Thymus (tissue), 11 donors: ENCODE data around the gene PPP1R2. TPM values are rescaled to one million over a fixed set of nuclear protein-coding genes. Genes with fewer than 3 reads are reported as not detected.
A peak's percentile ranks its signal among the peaks of the same experiment; 100 is the strongest.

ENCODE experiments used
- DNase-seq, 9 donors: peaks; one replicate each; pipeline ENCODE4 v3.0.0-alpha.2; 2013; ENCODE audit warnings: low spot score in 9 of 9, low read depth in 6 of 9, missing footprints in 1 of 9
- H3K27ac ChIP-seq, 2 donors: one replicate each; pipeline ENCODE4 v1.5.1; 2013; ENCODE audit warnings: control low read depth in 1 of 2, low read depth in 1 of 2, low read length in 1 of 2, mild to moderate bottlenecking in 1 of 2, moderate library complexity in 1 of 2
- H3K27me3 ChIP-seq, 2 donors: one replicate each; pipeline ENCODE4 v1.5.1; 2013; ENCODE audit warnings: low read length in 1 of 2; ENCODE audit not compliant: control insufficient read depth in 2 of 2, insufficient read depth in 1 of 2
- H3K36me3 ChIP-seq, 2 donors: one replicate each; pipeline ENCODE4 v1.5.1; 2013; ENCODE audit warnings: low read length in 1 of 2, mild to moderate bottlenecking in 1 of 2, moderate library complexity in 1 of 2; ENCODE audit not compliant: control insufficient read depth in 2 of 2, insufficient read depth in 2 of 2
- H3K4me1 ChIP-seq, 2 donors: one replicate each; pipeline ENCODE4 v1.5.1; 2013; ENCODE audit warnings: low read length in 2 of 2; ENCODE audit not compliant: control insufficient read depth in 2 of 2, insufficient read depth in 2 of 2
- H3K4me3 ChIP-seq, 2 donors: one replicate each; pipeline ENCODE4 v1.5.1; 2013; ENCODE audit warnings: low read length in 2 of 2, control low read depth in 1 of 2, mild to moderate bottlenecking in 1 of 2
- H3K9me3 ChIP-seq, 2 donors: one replicate each; pipeline ENCODE4 v1.5.1; 2013; ENCODE audit warnings: low read length in 1 of 2, mild to moderate bottlenecking in 1 of 2; ENCODE audit not compliant: control insufficient read depth in 2 of 2, insufficient read depth in 1 of 2
- WGBS: extraction: QIAGEN DNeasy Blood & Tissue Kit; methylation state at CpG from one replicate; pipeline ENCODE4 v1.1.7; 2013; 5-methylcytosine and 5-hydroxymethylcytosine counted together
- polyA plus RNA-seq: library from polyadenylated mRNA; stranded (reverse); fragments of 200-250 nt; gene quantifications from one replicate; pipeline ENCODE4 v1.2.3, GENCODE V29; 2013
- total RNA-seq: library from RNA; stranded (reverse); fragments of 120-200 nt; gene quantifications from one replicate; pipeline ENCODE4 v1.2.4, GENCODE V29; 2013
- donor health status: healthy.

PPP1R2 gene
- total and polyA plus RNA-seq, 2 donors, result 58.7 to 76.1 TPM

GRCh38 chr3:195539479-195539878 is 3.6 kb downstream of the PPP1R2 start:
- Histone ChIP-seq H3K9me3 (no peaks in the 10 kb centered on the region), H3K36me3 (peaks cover 0 to 9% of the 10 kb centered on the region in 2 donors), H3K27ac (no peak overlapping the region), H3K27me3 (no peaks in the 10 kb centered on the region), H3K4me1 (peaks cover 12 to 28% of the 10 kb centered on the region in 2 donors), H3K4me3 (no peak overlapping the region)
- no peak for DNase-seq
- WGBS, result 97% methylated on average over 5 of the region's 5 CpGs

GRCh38 chr3:195537995-195538394 is 5.1 kb downstream of the PPP1R2 start:
- peaks cover 0 to 9% of the 10 kb centered on the region in 2 donors for H3K36me3 ChIP-seq
- no peak overlapping the region for H3K27ac ChIP-seq
- WGBS, result 69% methylated on average over 2 of the region's 2 CpGs
- peaks cover 9 to 17% of the 10 kb centered on the region in 2 donors for H3K4me1 ChIP-seq
- no peaks in the 10 kb centered on the region for H3K27me3 ChIP-seq
- H3K4me3 ChIP-seq, result no peak overlapping the region
- peak in 1 of 9 donors; percentile 50 for DNase-seq
- no peaks in the 10 kb centered on the region for H3K9me3 ChIP-seq

- Histone ChIP-seq H3K36me3 (peaks cover 0 to 9% of the 10 kb centered on the region in 2 donors), H3K27me3 (no peaks in the 10 kb centered on the region), H3K9me3 (no peaks in the 10 kb centered on the region), H3K27ac (no peak overlapping the region), H3K4me3 (no peak overlapping the region), H3K4me1 (peaks cover 6 to 8% of the 10 kb centered on the region in 2 donors)
- no peak for DNase-seq
- WGBS, result 93% methylated on average over 5 of the region's 5 CpGs
These were observed 7.8 kb downstream of the PPP1R2 start for GRCh38 chr3:195535293-195535692.

DNA sequence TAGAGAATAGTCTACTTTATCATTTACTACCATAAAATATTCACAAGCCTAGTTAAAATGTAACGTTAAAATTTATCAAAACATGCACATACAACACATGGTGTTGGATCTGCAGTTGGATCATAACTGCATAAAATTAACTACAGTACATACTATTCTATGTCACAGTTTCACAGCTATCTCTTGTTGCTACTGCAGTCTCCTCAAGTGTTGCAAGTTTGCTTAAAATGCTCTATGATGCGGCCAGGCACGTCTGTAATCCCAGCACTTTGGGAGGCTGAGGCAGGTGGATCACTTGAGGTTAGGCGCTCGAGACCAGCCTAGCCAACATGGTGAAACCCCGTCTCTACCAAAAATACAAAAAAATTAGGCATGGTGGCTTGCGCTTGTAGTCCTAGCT is 10.3 kb downstream of the PPP1R2 start:
- WGBS, result 92% methylated on average over 7 of the region's 7 CpGs
- H3K4me3 ChIP-seq, result no peak overlapping the region
- H3K9me3 ChIP-seq, result no peaks in the 10 kb centered on the region
- peaks cover 0 to 11% of the 10 kb centered on the region in 2 donors for H3K36me3 ChIP-seq
- DNase-seq, result no peak
- H3K4me1 ChIP-seq, result peaks cover 0 to 1% of the 10 kb centered on the region in 2 donors
- no peak overlapping the region for H3K27ac ChIP-seq
- H3K27me3 ChIP-seq, result no peaks in the 10 kb centered on the region

DNA sequence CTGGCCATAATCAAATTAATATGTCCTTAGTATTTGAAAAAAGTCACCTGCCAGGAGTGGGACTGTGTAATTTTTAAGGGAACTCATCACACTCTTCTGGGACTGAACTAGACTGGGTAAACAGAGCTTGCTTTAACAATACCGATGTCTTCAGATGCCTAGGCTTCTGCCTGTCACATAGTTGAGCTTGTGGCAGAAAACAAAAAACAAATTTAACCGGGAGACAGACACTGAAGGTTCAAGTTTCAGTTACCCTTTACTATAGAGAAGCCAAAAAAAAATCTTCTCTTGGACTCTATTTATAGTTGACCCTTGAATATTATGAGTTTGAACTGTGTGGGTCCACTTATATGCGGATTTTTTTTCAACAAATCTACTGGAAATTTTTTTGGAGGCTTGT is 10.8 kb downstream of the PPP1R2 start:
- Histone ChIP-seq H3K4me1 (no peaks in the 10 kb centered on the region), H3K27me3 (no peaks in the 10 kb centered on the region), H3K27ac (no peak overlapping the region), H3K9me3 (no peaks in the 10 kb centered on the region), H3K4me3 (no peak overlapping the region), H3K36me3 (peaks cover 3 to 12% of the 10 kb centered on the region in 2 donors)
- no peak for DNase-seq
- 78% methylated on average over 3 of the region's 3 CpGs for WGBS

GRCh38 chr3:195531683-195532082 is 11.4 kb downstream of the PPP1R2 start:
- Histone ChIP-seq H3K27ac (no peak overlapping the region), H3K4me1 (no peaks in the 10 kb centered on the region), H3K9me3 (no peaks in the 10 kb centered on the region), H3K27me3 (no peaks in the 10 kb centered on the region), H3K4me3 (no peak overlapping the region), H3K36me3 (peaks cover 8 to 17% of the 10 kb centered on the region in 2 donors)
- WGBS, result 89% methylated on average over 5 of the region's 5 CpGs
- no peak for DNase-seq

- H3K27me3 ChIP-seq, result no peaks in the 10 kb centered on the region
- no peaks in the 10 kb centered on the region for H3K9me3 ChIP-seq
- WGBS, result 98% methylated on average over 4 of the region's 4 CpGs
- no peaks in the 10 kb centered on the region for H3K4me1 ChIP-seq
- peaks cover 21 to 40% of the 10 kb centered on the region in 2 donors for H3K36me3 ChIP-seq
- no peak overlapping the region for H3K27ac ChIP-seq
- no peak for DNase-seq
- no peak overlapping the region for H3K4me3 ChIP-seq
These were observed 16.6 kb downstream of the PPP1R2 start for GRCh38 chr3:195526492-195526891.

DNA sequence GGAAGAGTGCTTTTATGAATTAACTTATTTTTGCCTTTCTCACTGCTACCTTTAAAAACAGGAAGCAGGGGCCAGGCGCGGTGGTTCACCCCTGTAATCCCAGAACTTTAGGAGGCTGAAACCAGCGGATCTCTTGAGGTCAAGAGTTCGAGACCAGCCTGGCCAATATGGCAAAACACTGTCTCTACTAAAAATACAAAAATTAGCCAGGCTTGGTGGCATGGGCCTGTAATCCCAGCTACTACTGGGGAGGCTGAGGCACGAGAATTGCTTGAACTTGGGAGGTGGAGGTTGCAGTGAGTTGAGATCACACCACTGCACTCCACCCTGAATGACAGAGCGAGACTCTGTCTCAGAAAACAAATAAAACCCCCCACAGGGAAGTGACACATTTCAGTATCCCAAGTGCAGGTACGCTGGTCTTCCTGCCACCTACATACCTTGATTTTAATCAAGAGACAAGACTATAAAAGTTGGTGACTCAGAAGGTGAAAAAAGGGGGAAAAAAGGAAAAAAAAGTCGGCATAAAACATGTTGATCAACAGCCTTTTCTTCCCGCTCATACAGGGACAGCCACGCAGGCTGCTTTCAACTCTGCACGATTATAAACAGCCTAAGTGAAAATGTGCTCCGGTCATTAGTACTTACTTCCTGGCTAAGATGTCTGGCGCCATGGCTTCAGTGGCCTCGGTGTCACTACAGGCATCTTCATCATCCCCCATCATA is 18.8 kb downstream of the PPP1R2 start:
- 96% methylated on average over 14 of the region's 14 CpGs for WGBS
- H3K36me3 ChIP-seq, result peaks cover 21 to 41% of the 10 kb centered on the region in 2 donors
- H3K27me3 ChIP-seq, result no peaks in the 10 kb centered on the region
- H3K27ac ChIP-seq, result no peak overlapping the region
- no peaks in the 10 kb centered on the region for H3K4me1 ChIP-seq
- DNase-seq, result no peak
- no peak overlapping the region for H3K4me3 ChIP-seq
- no peaks in the 10 kb centered on the region for H3K9me3 ChIP-seq

DNA sequence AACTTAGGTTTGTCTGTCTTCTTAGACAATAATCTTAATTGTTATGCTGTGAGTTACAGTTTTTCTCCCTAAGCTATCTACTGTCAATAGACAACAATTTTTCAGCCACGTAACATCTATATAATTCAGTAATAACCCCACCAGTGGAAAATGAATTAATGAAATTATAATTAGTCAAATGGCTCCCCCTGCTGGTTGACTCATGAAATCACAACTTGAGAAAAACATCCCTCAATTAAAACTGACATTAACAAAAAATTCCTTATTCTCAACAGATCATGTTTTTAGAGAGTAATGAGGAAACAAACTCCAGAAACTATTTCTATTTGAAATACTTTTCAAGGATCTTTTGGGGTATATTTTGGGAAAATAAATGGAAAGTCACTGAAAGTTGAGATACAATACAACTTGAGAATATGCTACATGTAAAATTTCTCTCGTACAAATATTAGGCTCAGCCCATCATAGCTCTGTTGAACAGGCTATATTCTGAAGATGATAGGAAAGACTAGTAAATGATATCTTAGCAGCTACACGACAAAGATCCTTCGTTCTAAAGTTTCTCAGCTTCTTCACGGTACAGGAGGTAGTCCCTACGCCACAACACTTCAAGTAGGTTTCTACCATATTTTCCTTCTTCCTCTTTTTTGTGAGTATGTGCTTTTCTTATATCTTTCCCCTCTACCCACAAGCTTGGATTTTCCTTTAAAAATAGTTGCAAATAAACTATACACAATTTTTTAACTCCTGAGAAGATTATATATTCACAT is 20.7 kb downstream of the PPP1R2 start:
- Histone ChIP-seq H3K27me3 (no peaks in the 10 kb centered on the region), H3K9me3 (no peaks in the 10 kb centered on the region), H3K36me3 (peaks cover 19 to 47% of the 10 kb centered on the region in 2 donors), H3K27ac (no peak overlapping the region), H3K4me3 (no peak overlapping the region), H3K4me1 (no peaks in the 10 kb centered on the region)
- 65% methylated on average over 6 of the region's 6 CpGs for WGBS
- DNase-seq, result peak in 2 of 9 donors; percentile 43 to 59
